Loucy (cell line): ENCODE measurements around the gene SLC25A6.

Experiments used
- H2AFZ ChIP-seq: fragments of 200-600 bp; sonication (generic); 2 replicates; pipeline ENCODE4 v1.6.0; 2016; ENCODE audit warnings: antibody characterized with exemption, mild to moderate bottlenecking, low read length, moderate library complexity
- H3F3A ChIP-seq: fragments of 200-600 bp; 2 replicates; pipeline ENCODE4 v1.6.0; 2016; ENCODE audit warnings: antibody characterized with exemption, low read depth, mild to moderate bottlenecking
- H3K27me3 ChIP-seq: fragments of 200-600 bp; sonication (generic); 2 replicates; pipeline ENCODE4 v1.6.1; 2014; ENCODE audit warnings: low read length, mild to moderate bottlenecking; ENCODE audit not compliant: insufficient read depth, poor library complexity, severe bottlenecking
- H3K36me3 ChIP-seq: fragments of 200-600 bp; sonication (generic); 2 replicates; pipeline ENCODE4 v1.6.1; 2016; ENCODE audit warnings: low read length; ENCODE audit not compliant: insufficient read depth
- H3K4me1 ChIP-seq: fragments of 200-600 bp; sonication (generic); 2 replicates; pipeline ENCODE4 v1.5.1; 2014; ENCODE audit warnings: low read length, mild to moderate bottlenecking; ENCODE audit not compliant: insufficient read depth, poor library complexity, severe bottlenecking
- H3K4me2 ChIP-seq: fragments of 200-600 bp; sonication (generic); 2 replicates; pipeline ENCODE4 v1.6.0; 2014; ENCODE audit warnings: antibody characterized with exemption, low read length, low read depth, mild to moderate bottlenecking; ENCODE audit not compliant: poor library complexity, severe bottlenecking
- H3K4me3 ChIP-seq: fragments of 200-600 bp; sonication (generic); 2 replicates; pipeline ENCODE4 v1.5.1; 2014; ENCODE audit warnings: low read length, mild to moderate bottlenecking, mixed read lengths; ENCODE audit not compliant: poor library complexity, severe bottlenecking
- H3K79me2 ChIP-seq: fragments of 200-600 bp; sonication (generic); 2 replicates; pipeline ENCODE4 v1.6.1; 2014; ENCODE audit warnings: low read length; ENCODE audit not compliant: insufficient read depth
- H3K9ac ChIP-seq: fragments of 200-600 bp; sonication (generic); 2 replicates; pipeline ENCODE4 v1.6.0; 2014; ENCODE audit warnings: mild to moderate bottlenecking, low read depth, low read length, moderate library complexity; ENCODE audit not compliant: poor library complexity, severe bottlenecking
- H3K9me2 ChIP-seq: fragments of 200-600 bp; sonication (generic); replicated peaks from 2 replicates; pipeline ENCODE4 v1.6.1; 2016; ENCODE audit warnings: low read depth, low read length, mixed read lengths
- H3K9me3 ChIP-seq: fragments of 200-600 bp; sonication (generic); 2 replicates; pipeline ENCODE4 v1.6.1; 2014; ENCODE audit warnings: mild to moderate bottlenecking, antibody characterized with exemption, low read length, low read depth; ENCODE audit not compliant: insufficient read depth
- H4K20me1 ChIP-seq: fragments of 200-600 bp; sonication (generic); 2 replicates; pipeline ENCODE4 v1.6.0; 2014; ENCODE audit warnings: antibody characterized with exemption, low read length, mild to moderate bottlenecking; ENCODE audit not compliant: insufficient read depth, poor library complexity, severe bottlenecking
- EZH2phosphoT487 ChIP-seq: fragments of 200-600 bp; IDR thresholded peaks from 2 replicates; pipeline ENCODE4 v1.6.1; 2018; ENCODE audit warnings: antibody characterized with exemption, mild to moderate bottlenecking, moderate library complexity, borderline replicate concordance
- TF ChIP-seq, protein P1 (sequence below): fragments of 200-600 bp; sonication (generic); conservative IDR thresholded peaks from 2 replicates; pipeline ENCODE4 v1.5.1; 2014; ENCODE audit warnings: mild to moderate bottlenecking, antibody characterized with exemption, low read length

SLC25A6 gene

DNA sequence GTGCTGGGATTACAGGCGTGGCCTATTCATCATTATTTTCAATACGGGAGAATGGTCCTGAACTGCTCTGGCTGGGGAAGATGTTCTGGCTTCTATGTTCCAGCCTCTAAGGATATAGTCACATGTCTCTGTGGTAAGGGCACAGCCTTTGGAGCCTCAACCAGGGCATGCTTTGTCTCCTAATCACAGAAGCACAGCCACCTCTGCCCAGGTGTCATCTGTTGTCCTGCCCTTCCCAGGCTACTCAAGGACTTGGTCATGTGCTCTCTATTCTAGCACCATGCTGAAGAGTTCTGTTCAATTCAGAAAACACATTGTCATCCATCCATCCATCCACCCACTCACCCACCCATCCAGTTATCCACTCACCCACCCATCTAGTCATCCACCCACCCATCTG lies 31.3 kb upstream of the SLC25A6 start:
- H3K4me1 ChIP-seq = no peaks in the 10 kb centered on the region
- H3K9ac ChIP-seq = no peak overlapping the region
- H3K4me3 ChIP-seq = no peak overlapping the region

DNA sequence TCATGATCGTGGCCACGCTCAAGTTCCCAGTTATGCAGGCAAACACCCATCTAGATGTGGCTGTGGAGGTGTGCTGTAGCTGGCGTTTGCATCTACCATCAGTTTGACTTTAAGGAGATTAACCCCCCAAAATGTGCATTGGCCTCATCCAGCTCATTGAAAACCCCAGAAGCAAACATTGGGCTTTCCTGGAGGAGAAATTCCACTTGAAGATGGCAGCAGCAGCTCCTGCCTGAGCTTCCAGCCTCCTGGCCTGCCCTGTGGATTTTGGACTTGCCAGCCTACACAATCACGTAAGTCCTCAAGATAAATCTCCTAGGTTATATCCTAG lies 30.2 kb upstream of the SLC25A6 start:
- TF ChIP-seq, protein P1, sequence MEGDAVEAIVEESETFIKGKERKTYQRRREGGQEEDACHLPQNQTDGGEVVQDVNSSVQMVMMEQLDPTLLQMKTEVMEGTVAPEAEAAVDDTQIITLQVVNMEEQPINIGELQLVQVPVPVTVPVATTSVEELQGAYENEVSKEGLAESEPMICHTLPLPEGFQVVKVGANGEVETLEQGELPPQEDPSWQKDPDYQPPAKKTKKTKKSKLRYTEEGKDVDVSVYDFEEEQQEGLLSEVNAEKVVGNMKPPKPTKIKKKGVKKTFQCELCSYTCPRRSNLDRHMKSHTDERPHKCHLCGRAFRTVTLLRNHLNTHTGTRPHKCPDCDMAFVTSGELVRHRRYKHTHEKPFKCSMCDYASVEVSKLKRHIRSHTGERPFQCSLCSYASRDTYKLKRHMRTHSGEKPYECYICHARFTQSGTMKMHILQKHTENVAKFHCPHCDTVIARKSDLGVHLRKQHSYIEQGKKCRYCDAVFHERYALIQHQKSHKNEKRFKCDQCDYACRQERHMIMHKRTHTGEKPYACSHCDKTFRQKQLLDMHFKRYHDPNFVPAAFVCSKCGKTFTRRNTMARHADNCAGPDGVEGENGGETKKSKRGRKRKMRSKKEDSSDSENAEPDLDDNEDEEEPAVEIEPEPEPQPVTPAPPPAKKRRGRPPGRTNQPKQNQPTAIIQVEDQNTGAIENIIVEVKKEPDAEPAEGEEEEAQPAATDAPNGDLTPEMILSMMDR = no peak
- TF ChIP-seq EZH2phosphoT487 = no peak

More for the DNA sequence above, 31.3 kb upstream of the SLC25A6 start:
- no peaks in the 10 kb centered on the region for H3F3A ChIP-seq
- no peaks in the 10 kb centered on the region for H3K79me2 ChIP-seq
- H4K20me1 ChIP-seq = no peaks in the 10 kb centered on the region
- peaks cover 6% of the 10 kb centered on the region; the same call in 1 of the 2 replicates for H3K36me3 ChIP-seq
- no peaks in the 10 kb centered on the region for H3K27me3 ChIP-seq
- H3K9me3 ChIP-seq = peaks cover 7% of the 10 kb centered on the region; the same call in 1 of the 2 replicates
- H3K4me2 ChIP-seq = no peak overlapping the region
- no peaks in the 10 kb centered on the region for H3K9me2 ChIP-seq
- TF ChIP-seq EZH2phosphoT487 = no peak
- TF ChIP-seq, protein P1 = no peak
- H2AFZ ChIP-seq = no peak overlapping the region

DNA sequence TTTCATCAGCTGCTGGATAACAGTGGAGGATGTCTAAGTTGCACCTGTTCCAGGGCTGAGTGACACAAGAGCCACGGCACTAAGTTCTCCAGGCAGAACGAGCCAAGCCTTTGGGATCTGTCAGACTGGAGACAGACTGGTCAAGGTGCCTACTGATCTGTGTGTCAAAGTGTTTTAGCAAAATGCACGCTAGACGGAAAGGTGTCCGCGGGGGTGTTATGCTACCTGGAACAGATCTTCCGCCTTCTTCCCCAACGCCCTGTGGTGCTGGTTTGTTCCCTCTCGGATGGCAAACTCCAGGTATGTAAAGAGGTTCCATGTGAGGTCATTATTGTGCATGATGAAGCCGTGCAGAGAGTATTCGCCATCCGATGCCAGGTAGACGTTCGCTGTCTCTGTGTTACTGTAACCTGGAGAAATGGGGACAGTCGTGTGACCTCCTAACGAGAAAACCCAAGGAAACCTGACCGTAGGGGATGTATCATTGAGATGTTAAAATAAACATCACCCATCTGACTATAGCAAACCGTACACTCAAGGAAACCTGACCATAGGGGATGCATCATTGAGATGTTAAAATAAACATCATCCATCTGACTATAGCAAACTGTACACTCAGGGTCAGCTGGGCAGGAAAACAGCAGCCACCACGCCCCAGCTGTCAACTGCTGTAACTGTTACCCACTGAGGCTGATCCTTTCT lies 29.7 kb upstream of the SLC25A6 start:
- no peaks in the 10 kb centered on the region for H3K4me1 ChIP-seq
- no peaks in the 10 kb centered on the region for H4K20me1 ChIP-seq
- H3K4me2 ChIP-seq = no peak overlapping the region
- no peaks in the 10 kb centered on the region for H3K79me2 ChIP-seq
- no peaks in the 10 kb centered on the region for H3K27me3 ChIP-seq
- H3F3A ChIP-seq = no peaks in the 10 kb centered on the region
- H3K9me3 ChIP-seq = peaks cover 7% of the 10 kb centered on the region; the same call in 1 of the 2 replicates
- peaks cover 6% of the 10 kb centered on the region; the same call in 1 of the 2 replicates for H3K36me3 ChIP-seq
- no peak for TF ChIP-seq EZH2phosphoT487
- TF ChIP-seq, protein P1 = no peak
- no peak overlapping the region for H3K4me3 ChIP-seq
- no peak overlapping the region for H3K9ac ChIP-seq
- no peak overlapping the region for H2AFZ ChIP-seq
- no peaks in the 10 kb centered on the region for H3K9me2 ChIP-seq

More for the DNA sequence above, 30.2 kb upstream of the SLC25A6 start:
- no peaks in the 10 kb centered on the region for H3F3A ChIP-seq
- no peaks in the 10 kb centered on the region for H4K20me1 ChIP-seq
- H3K27me3 ChIP-seq = no peaks in the 10 kb centered on the region
- H3K4me1 ChIP-seq = no peaks in the 10 kb centered on the region
- H3K4me2 ChIP-seq = no peak overlapping the region
- no peak overlapping the region for H3K4me3 ChIP-seq
- H3K9ac ChIP-seq = no peak overlapping the region
- peaks cover 7% of the 10 kb centered on the region; the same call in 1 of the 2 replicates for H3K9me3 ChIP-seq
- no peak overlapping the region for H2AFZ ChIP-seq
- H3K36me3 ChIP-seq = peaks cover 6% of the 10 kb centered on the region; the same call in 1 of the 2 replicates
- no peaks in the 10 kb centered on the region for H3K9me2 ChIP-seq
- no peaks in the 10 kb centered on the region for H3K79me2 ChIP-seq
